Lower leg skin (tissue), 4 donors: ENCODE measurements around the gene IMMP2L. TPM values are rescaled to one million over a fixed set of nuclear protein-coding genes. Genes with fewer than 3 reads are reported as not detected.

Experiments
- DNase-seq, 2 donors: peaks; one replicate each; pipeline ENCODE4 v3.0.0-alpha.2; 2019; ENCODE audit warnings: low spot score in 2 of 2
- H3K4me3 ChIP-seq: fragments of 200-600 bp; sonication (generic); 2 replicates; pipeline ENCODE4 v1.5.1; 2017; ENCODE audit warnings: mild to moderate bottlenecking, low read depth; ENCODE audit not compliant: poor library complexity, severe bottlenecking
- POLR2A ChIP-seq, 2 donors: fragments of 450-650 bp; IDR thresholded peaks; one replicate each; pipeline ENCODE4 v1.6.1; 2016 to 2017; ENCODE audit warnings: antibody characterized with exemption in 2 of 2, mild to moderate bottlenecking in 1 of 2, moderate library complexity in 1 of 2
- WGBS, 2 donors: methylation state at CpG; one replicate each; pipeline ENCODE4 v1.1.5; 2018; 5-methylcytosine and 5-hydroxymethylcytosine counted together
- intact Hi-C: fragments of 100-400 bp; cut with DNase I; formaldehyde crosslinking; loops from one replicate; pipeline ENCODE4 v1.15.0; 2023; ENCODE audit warnings: low total_unique reads
- total RNA-seq, 4 donors: library from RNA; depleted of rRNA; stranded (reverse); fragments of >200 nt; gene quantifications; one replicate each; pipeline ENCODE4 v1.1.0, GENCODE V29; 2016
- TF ChIP-seq, protein P1 (sequence below), 3 donors: fragments of 450-650 bp; IDR thresholded peaks; one replicate each; pipeline ENCODE4 v1.5.1; 2016; ENCODE audit warnings: antibody characterized with exemption in 3 of 3, mild to moderate bottlenecking in 3 of 3, moderate library complexity in 2 of 3

Gene IMMP2L
- total RNA-seq, 4 donors from 2014 or later: 13.6 to 16.8 (median 16.4) TPM

DNA sequence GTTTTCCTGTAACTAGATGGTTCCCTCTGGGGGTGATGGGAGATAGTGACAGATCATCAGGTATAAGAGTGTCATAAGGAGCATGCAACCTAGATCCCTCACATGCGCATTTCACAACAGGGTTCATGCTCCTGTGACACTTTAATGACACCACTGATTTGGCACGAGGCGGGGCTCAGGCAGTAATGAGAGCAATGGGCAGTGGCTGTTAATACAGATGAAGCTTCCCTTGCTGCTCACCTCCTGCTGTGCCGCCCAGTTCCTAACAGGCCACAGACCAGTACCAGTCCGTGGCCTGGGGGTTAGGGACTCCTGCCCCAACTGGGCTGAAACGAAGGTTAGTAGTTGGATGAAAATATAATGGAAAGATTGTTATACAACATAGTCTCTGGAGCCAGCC is 673.0 kb downstream of the IMMP2L start:
- DNase-seq: no peak
- no peak overlapping the region for H3K4me3 ChIP-seq
- TF ChIP-seq, protein P1, sequence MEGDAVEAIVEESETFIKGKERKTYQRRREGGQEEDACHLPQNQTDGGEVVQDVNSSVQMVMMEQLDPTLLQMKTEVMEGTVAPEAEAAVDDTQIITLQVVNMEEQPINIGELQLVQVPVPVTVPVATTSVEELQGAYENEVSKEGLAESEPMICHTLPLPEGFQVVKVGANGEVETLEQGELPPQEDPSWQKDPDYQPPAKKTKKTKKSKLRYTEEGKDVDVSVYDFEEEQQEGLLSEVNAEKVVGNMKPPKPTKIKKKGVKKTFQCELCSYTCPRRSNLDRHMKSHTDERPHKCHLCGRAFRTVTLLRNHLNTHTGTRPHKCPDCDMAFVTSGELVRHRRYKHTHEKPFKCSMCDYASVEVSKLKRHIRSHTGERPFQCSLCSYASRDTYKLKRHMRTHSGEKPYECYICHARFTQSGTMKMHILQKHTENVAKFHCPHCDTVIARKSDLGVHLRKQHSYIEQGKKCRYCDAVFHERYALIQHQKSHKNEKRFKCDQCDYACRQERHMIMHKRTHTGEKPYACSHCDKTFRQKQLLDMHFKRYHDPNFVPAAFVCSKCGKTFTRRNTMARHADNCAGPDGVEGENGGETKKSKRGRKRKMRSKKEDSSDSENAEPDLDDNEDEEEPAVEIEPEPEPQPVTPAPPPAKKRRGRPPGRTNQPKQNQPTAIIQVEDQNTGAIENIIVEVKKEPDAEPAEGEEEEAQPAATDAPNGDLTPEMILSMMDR (IDR thresholded peaks at IDR 0.05): no peak
- no peak for TF ChIP-seq POLR2A (IDR thresholded peaks at IDR 0.05)
- intact Hi-C loops: no loop called here
- 80 to 91% methylated on average over 6 of the region's 6 CpGs for WGBS, 2 donors

DNA sequence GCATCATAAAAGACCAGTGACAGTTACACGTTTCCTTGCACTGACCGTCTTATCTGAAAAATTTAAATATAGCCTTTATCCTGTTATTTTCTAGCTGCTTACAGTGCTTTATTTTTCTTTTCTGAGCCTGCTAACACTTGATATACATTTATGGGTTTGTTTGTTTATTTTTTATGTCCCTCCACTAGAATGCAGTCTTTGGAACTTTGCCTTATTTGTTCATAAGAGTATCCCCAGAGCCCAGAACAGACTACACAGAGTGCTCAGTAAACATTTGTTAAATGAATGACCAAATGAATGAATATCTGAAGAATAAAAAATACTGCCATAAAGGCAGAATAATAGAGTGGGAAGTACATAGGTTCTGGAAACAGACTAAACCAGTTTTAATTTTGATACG is 673.7 kb downstream of the IMMP2L start:
- H3K4me3 ChIP-seq: no peak overlapping the region
- WGBS, 2 donors: 90 to 91% methylated on average over 3 of the region's 3 CpGs
- TF ChIP-seq, protein P1 (IDR thresholded peaks at IDR 0.05): no peak
- no peak for TF ChIP-seq POLR2A (IDR thresholded peaks at IDR 0.05)
- intact Hi-C loops: no loop called here
- no peak for DNase-seq

DNA sequence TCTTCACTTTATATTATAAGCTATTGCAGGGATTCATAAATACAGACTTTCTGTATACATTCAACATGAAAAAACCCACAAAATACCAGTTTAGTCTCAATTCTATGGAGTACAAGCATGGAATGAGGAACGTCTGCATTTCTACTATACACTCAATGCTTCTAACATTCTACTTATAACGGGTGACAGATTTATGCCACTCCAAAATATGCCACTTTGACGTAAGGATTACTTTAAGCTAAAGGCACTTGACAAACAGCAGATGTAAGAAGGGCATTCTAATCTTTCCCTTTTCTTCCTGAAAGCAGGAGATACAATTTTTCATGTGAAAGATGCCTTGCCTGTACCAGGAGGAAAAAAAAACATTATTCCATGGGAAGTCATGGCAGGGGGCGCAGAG is 676.8 kb downstream of the IMMP2L start:
- no peak overlapping the region for H3K4me3 ChIP-seq
- no peak for DNase-seq
- WGBS, 2 donors: 76 to 84% methylated on average over 4 of the region's 4 CpGs
- intact Hi-C loops: no loop called here
- TF ChIP-seq POLR2A (IDR thresholded peaks at IDR 0.05): no peak
- TF ChIP-seq, protein P1 (IDR thresholded peaks at IDR 0.05): no peak

DNA sequence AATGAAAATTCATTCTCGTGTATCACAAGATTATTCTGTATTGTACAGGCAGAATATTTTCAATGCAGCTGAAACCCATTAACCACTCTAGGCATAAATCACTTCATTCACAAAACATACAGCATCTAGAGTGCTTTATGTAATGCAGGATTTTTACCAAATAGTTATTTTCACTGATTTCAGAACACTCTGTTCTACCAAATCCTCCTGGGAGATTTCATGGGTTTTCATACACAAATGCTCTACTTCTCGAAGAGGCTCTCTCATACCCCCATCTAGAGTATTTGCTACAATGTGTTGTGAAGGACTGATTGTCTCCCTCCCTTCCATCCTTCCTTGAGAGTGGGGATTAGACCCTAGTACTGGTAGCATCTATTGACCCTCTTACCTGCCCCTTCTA is 680.6 kb downstream of the IMMP2L start:
- H3K4me3 ChIP-seq: no peak overlapping the region
- WGBS, 2 donors: 68% methylated on average over 2 of the region's 2 CpGs
- TF ChIP-seq, protein P1 (IDR thresholded peaks at IDR 0.05): no peak
- TF ChIP-seq POLR2A (IDR thresholded peaks at IDR 0.05): no peak
- intact Hi-C loops: no loop called here
- DNase-seq: no peak

DNA sequence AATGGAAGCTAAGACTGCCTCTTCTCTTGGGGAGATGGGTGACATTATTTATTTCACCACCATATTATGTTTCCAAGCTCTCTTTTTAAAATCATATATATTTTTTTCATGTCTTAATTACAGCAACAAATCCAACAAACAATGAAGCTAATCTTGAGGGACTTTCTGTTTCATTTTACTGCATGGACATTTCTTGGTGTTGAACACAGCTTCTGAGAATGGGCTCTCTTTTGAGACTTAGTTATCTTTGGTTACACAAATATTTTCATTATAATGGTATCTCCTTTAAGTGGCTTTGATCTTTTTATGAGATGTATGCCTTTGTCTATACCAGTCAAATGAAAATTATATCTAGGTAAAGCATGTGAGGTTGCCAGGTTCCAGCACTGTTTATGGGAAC is 681.3 kb downstream of the IMMP2L start:
- H3K4me3 ChIP-seq: no peak overlapping the region
- TF ChIP-seq, protein P1 (IDR thresholded peaks at IDR 0.05): no peak
- TF ChIP-seq POLR2A (IDR thresholded peaks at IDR 0.05): no peak
- no peak for DNase-seq
- intact Hi-C loops: no loop called here

DNA sequence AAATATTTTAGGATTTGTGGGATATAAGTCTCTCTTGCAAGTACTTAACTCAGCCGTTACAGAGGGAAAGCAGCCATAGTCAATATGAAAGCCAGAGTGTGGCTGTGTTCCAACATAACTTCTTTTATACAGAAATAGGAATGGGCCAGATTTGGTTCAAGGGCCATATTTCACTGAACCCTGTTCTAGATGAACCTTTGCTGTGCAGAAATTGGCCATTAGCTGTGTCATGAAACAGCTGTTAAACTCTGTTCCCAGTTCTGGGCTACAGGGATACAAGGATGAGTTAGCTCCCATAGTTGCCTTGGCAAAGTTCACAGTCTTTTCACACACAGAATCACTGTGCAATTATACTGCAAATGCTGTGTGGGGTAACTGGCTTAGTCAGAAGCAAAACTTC is 685.3 kb downstream of the IMMP2L start:
- intact Hi-C loops: no loop called here
- WGBS, 2 donors: 78 to 82% methylated on average over 1 of the region's 1 CpG
- no peak overlapping the region for H3K4me3 ChIP-seq
- DNase-seq: no peak
- TF ChIP-seq, protein P1 (IDR thresholded peaks at IDR 0.05): no peak
- no peak for TF ChIP-seq POLR2A (IDR thresholded peaks at IDR 0.05)
